Cerebellar nuclear complex (tissue), 1 donor: Measurements from ENCODE around the gene HBG1.
"Not testable (repeated sequence)": the region's sequence is repeated elsewhere in the genome, so short reads cannot be mapped to it uniquely, and the experiment has no call there.

Experiments
- DNase-seq, 2 experiments: peaks; one replicate each; lab custom pipeline; 2025; lab: John Stamatoyannopoulos, UW

The HBG1 gene

DNA sequence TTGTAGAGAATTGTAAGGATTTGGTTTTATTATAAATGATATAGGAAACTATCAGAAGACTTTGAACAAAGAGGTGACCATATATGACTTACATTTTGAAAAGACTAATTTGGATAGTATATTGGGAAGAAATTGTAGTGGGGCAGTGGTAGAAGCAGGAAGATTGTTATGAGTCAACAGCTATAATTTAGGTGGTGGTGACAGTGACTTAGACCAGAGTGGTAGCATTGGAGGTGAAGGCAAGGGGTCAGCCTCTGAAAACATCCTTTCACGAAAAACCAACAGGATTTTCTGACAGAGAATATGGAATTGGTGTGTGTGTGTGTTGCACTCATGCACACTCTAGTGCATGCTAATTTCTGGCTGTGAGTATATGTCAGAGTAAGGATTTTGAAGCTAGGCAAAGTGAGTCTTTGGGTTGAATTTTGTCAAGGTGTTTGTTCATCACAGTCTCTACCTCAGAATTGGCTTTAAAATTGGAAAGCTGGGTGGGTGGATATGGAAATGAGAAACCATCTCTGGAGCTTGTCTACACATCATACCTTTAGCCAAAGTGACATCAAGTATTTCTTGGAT lies 28.2 kb upstream of the HBG1 start:
- no peak for DNase-seq

DNA sequence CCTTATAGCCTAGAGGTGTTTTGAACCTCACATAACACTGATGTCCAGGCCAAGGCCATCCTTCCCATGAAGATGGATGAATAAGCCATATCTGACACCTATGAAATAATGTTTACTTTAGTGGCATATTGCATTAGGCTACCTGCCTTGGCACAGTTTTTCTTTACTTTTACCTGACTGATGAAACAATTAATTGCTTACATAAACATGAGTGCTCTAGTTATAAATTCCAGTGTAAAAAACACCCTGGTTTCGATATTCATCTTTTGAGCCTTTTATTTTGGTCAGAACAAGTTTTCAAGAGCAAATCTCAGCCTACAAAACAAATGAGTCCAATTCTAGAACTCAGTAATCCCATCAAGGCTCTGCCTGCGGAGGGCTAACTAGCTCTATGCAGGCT lies 27.0 kb upstream of the HBG1 start:
- DNase-seq, result no peak

DNA sequence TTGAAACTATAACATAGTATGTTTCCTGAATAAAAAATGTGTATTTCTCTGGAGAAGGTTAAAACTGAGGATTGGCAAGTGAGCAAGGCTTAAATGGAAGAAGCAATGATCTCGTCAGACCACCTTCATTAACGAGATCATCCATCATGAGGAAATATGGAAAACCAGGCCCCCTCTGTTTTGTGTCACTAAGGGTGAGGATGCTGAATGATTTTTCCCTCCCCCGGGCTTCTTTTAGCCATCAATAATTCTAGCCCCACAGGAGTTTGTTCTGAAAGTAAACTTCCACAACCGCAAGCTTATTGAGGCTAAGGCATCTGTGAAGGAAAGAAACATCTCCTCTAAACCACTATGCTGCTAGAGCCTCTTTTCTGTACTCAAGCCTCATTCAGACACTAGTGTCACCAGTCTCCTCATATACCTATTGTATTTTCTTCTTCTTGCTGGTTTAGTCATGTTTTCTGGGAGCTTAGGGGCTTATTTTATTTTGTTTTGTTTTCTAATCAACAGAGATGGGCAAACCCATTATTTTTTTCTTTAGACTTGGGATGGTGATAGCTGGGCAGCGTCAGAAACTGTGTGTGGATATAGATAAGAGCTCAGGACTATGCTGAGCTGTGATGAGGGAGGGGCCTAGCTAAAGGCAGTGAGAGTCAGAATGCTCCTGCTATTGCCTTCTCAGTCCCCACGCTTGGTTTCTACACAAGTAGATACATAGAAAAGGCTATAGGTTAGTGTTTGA lies 25.9 kb upstream of the HBG1 start:
- no peak for DNase-seq

DNA sequence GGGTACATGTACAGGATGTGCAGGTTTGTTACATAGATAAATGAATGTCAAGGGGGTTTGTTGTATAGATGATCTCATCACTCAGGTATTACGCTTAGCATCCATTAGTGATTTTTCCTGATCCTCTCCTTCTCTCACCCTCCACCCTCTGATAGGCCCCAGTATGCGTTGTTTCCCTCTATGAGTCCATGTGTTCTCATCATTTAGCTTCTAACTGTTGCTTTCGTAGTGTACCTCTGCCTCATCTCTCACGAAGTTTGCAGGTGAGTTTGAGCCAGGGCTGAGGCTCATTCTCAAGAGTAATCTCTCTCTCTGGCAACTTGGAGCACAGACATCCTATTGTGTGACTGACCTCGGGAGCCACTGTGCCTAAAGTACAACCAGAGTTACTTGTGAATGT lies 24.7 kb upstream of the HBG1 start:
- no peak for DNase-seq

DNA sequence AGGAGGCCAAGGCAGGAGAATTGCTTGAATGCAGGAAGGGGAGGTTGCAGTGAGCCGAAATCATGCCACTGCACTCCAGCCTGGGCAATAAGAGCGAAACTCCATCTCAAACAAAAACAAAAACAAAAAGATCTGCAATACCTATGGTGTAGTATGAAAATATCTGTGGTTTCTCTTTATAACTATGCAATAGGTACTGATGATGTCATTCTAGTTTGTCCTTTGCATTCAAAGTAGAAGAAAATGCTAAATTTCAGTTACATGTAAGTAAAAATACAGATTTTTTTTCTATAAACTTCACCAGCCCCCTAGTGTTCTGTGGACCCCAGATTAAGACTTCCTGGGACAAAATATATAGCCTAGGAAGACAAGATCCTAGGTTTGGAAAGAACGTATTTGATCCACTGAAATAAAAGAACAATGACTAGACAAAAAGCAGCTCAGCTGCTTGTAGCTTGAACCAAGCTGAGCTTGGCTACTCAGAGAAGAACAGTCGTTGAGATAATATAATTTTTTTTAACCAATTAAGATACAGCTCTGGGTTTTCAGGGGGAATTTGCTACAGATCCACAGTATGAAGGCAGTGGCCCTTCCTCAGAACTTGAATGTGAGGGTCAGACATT lies 22.8 kb upstream of the HBG1 start:
- DNase-seq, result no peak

DNA sequence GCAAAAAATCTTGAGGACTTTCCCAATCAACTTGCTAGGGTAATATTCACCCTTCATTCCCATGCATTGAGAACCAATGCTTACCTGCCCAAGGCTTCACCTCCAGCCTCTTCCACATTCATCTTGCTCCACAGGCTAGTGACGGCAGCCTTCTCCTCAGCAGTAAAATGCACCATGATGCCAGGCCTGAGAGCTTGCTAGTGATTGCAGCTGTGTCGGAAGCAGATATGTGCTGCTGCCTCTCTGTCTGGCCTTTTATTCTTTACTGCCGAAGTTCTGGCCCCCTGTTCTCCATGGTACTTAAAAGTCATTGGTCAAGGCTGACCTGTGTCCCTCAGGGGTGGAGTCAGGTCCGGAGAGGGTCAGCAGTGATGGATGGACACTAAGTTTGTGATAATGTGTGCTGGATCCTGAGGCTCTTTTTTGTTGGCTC lies 20.1 kb upstream of the HBG1 start, which contains the start of gene HBE1:
Gene HBE1 (minus strand): TSS at position 231 of the 433 bp plus-strand sequence. CDS start 55 bp downstream, at position 176.
- DNase-seq, result no peak

DNA sequence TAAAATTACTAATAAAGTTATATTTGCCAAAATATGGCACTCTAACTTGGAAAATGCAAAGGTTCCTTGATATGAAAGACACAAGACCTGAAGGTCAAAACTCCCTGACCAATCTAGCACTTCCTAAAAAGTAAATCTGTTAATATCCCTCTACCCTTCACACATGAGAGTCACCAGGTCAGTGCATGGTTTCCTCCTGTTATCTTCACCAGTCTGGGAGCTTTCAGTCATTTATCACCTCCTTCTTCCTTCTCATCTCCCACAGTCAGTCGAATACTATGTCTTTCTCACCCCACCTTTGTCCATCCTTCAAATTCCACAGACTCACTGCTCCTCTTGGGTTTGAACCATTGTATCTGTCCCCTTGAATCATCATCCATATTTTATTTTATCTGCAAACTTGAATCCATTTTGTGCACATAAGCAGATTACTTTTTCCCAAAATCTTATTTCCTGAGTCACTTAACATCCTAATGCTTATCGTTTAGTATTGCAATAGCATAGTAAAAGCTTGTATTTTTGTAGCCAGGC lies 17.4 kb upstream of the HBG1 start:
- no peak for DNase-seq

DNA sequence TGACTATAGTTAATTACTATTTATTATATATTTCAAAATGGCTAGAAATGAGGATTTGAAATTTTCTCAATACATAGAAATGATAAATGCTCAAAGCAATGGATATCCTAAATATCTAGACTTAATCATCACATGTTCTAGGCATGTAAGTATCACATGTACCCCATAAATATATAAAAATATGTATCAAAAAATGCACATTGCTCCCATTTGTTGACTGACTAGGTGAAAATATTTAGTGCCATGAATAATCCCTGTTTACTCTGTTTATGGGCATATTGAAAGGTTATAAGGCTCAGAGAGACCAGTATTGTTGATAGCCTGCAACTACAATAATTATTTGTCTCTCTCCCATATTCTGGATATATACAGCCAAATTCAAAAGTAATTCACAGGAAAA lies 17.0 kb upstream of the HBG1 start:
- no peak for DNase-seq

DNA sequence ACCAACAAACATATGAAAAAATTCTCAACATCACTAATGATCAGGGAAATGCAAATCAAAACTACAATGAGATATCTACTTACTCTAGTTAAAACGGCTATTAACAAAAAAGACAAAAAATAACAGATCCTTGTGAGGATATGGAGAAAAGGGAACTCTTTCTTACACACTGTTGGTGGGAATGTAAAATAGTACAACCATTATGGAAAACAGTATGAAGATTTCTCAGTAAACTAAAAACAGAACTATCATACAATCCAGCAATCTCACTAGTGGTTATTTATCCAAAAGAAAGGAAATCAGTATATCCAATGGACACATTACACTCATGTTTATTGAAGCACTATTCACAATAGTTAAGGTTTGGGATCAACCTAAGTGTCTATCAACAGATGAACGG lies 16.2 kb upstream of the HBG1 start:
- no peak for DNase-seq

DNA sequence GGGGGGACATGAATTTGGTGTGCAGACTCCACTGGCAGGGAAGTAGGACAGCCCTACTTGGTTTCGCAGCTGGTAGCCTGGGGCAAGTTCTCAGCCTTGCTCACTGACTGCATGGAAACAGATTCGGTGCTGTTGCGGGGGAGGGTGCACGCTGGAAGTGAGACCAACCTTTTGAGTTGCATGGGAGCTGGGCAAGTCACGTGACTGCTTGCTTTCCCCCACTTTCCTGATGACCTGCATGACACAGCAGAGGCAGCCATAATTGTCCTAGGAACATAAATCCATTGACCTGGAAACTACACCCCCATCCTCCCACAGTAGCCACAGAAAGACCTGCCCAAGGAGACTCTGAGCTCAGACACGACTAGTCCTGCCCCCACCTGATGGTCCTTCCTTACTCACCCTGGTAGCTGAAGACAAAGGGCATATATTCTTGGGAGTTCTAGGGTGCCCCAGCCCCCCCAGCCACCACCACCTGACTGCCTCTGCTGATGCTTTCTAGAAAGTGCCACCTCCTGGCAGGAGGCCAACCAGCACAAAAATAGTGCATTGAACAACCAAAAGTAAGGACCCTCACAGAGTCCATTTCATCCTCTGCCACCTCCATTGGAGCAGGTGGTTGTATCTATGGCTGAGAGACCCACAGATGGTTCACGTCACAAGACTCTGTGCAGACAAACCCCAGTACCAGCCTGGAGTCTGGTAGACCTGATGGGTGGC lies 9.0 kb upstream of the HBG1 start:
- DNase-seq, result no peak

DNA sequence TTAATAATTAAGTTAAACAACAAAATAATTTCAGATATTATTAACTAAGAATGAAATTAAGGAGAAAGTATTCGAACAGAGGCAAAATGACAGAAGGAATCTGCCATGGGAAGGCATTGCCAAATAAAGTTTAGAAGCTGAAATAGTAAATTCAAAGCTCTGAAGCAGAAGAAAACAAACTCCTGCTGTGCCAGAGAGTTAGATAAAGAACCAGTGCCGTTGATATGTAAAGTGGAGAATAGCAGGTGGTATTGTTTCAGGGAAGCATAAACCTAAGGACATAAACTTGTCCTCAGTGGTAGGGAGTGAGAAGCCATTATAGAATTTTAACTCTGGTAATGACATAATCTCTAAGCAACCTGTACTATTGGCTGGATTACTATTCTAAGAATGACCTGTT lies 7.6 kb upstream of the HBG1 start:
- DNase-seq, result no peak

DNA sequence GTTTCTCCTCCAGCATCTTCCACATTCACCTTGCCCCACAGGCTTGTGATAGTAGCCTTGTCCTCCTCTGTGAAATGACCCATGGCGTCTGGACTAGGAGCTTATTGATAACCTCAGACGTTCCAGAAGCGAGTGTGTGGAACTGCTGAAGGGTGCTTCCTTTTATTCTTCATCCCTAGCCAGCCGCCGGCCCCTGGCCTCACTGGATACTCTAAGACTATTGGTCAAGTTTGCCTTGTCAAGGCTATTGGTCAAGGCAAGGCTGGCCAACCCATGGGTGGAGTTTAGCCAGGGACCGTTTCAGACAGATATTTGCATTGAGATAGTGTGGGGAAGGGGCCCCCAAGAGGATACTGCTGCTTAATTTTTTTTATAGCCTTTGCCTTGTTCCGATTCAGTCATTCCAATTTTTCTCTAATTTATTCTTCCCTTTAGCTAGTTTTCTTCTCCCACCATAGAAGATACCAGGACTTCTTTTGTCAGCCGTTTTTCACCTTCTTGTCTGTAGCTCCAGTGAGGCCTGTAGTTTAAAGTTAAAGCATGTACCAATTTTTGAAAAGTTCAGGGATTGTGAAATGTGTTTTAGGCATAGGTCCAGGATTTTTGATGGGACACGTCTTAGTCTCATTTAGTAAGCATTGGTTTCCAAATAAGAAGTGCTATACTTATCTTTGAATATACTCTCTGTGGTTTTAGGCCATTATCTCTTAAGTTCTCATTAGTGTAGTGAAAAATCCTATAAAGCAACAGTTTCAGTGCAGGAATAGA lies 5.2 kb upstream of the HBG1 start, which contains the start of gene HBG2:
Gene HBG2 (minus strand): TSS at position 136 of the 768 bp plus-strand sequence. CDS start 53 bp downstream, at position 83.
- not testable (repeated sequence) for DNase-seq

DNA sequence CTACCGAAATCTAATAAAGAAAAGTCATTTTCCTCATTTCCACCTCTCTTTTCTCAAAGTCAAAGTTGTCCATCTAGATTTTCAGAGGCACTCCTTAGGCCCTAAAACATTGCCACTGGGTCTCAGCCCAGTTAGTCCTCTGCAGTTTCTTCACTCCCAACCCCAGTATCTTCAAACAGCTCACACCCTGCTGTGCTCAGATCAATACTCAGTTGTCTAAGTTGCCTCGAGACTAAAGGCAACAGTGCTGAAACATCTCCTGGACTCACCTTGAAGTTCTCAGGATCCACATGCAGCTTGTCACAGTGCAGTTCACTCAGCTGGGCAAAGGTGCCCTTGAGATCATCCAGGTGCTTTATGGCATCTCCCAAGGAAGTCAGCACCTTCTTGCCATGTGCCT lies 4.4 kb upstream of the HBG1 start:
- DNase-seq, result not testable (repeated sequence)

DNA sequence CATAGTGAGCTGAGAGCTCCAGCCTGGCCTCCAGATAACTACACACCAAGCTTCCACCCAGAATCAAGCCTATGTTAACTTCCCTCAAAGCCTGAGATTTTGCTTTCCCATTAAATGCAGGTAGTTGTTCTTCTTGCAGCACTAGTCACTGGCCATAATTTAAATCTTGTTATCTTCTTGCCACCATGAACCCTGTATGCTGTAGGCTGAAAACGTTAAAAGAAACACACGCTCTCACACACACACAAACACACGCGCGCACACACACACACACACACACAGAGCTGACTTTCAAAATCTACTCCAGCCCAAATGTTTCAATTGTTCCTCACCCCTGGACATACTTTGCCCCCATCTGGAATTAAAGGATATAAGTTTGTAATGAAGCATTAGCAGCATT lies 3.8 kb upstream of the HBG1 start:
- not testable (repeated sequence) for DNase-seq

DNA sequence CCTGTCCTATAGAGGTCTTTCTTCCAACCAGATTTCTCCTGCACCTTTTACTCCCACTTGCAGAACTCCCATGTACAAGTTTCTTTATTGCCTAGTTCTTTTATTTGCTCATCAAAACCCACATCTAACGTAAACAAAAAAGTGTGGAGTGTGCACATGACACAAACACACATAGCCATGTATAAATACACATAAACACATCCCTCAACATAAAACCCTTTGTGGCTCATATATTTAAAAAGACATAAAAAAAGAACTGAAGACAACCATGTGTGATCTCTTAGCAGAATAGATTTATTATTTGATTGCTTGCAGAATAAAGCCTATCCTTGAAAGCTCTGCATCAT lies 3.2 kb upstream of the HBG1 start:
- DNase-seq, result no peak

DNA sequence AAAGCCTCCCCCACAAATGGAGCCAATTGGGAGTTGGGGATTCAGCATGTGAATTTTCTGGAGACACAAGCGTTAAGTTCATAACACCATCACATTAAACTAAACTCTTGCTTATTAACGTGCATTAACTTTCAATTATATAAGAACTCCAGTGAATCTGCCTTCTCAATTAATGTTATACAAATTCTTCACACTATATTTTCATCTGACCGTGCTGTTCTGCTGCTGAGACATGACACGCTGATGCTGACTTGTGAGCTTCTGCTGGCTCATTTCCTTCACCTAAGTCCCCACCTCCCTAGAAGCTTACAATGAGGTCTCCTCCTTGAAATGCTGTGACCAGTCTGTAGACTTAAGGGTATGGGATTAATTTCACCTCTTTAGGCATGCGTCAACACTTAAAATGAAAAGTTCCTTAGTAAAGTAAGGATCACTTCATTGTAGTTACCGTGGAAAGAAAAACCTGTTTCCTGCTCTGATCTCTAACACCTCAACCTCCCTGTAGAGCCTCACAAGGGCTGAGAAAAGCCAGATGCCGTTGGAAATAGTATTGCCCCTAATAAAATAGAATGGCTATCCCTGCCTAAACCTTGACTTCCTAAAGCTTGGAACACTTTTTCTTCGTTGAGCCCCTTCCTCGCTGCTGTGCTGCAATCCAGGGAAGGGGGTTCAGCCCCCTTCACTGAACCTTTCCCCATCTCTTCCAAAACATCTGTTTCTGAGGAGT lies 2.7 kb upstream of the HBG1 start:
- DNase-seq, result no peak

DNA sequence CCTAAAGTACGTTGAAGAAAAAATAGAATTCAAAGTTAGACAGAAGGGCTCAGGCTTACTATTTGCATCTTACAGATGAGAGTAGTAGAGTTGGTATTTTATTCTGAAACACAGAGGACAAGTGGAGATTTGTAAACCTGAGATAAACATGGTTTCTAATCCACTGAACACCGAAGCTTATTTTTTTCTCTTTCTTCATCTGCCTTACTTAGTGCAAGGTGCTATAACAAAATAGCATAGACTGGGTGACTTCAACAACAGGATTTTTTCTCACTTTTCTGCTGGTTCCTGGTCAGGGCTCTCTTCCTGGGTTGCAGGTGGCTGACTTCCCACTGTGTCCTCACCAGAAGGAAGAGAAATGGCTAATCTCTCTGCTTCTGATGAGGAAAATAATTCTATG lies 2.1 kb upstream of the HBG1 start:
- no peak for DNase-seq

DNA sequence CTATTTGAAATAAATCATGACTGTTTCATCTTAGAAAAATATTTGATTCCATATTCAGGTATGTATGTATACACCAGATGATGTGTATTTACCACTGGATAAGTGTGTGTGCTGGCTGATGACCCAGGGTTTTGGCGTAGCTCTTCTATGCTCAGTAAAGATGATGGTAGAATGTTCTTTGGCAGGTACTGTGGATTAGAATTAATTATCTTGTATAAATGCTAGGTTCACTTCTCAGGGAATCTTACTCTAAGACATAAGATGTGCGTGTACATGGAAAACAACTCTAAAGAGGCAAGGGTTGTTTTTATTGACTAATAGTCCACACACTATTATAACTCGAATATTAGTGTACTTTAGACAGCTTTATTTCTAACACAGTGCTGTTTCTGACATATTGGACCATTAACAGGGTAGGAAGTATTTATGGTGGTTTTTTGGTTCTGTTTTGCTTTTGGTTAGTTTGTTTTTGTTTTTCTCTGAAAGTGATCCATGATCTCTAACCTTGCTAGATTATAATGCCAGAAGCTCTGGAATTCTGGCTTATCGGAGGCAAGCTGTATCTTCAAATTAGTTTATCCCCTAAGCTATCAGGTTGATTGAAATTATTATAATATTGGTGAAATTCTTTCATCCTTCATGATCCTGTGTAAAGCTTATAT lies 1.0 kb upstream of the HBG1 start:
- no peak for DNase-seq

DNA sequence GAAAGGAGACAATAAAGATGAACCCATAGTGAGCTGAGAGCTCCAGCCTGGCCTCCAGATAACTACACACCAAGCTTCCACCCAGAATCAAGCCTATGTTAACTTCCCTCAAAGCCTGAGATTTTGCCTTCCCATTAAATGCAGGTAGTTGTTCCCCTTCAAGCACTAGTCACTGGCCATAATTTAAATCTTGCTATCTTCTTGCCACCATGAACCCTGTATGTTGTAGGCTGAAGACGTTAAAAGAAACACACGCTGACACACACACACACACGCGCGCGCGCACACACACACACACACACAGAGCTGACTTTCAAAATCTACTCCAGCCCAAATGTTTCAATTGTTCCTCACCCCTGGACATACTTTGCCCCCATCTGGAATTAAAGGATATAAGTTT lies 1.2 kb downstream of the HBG1 start:
- DNase-seq, result not testable (repeated sequence)

DNA sequence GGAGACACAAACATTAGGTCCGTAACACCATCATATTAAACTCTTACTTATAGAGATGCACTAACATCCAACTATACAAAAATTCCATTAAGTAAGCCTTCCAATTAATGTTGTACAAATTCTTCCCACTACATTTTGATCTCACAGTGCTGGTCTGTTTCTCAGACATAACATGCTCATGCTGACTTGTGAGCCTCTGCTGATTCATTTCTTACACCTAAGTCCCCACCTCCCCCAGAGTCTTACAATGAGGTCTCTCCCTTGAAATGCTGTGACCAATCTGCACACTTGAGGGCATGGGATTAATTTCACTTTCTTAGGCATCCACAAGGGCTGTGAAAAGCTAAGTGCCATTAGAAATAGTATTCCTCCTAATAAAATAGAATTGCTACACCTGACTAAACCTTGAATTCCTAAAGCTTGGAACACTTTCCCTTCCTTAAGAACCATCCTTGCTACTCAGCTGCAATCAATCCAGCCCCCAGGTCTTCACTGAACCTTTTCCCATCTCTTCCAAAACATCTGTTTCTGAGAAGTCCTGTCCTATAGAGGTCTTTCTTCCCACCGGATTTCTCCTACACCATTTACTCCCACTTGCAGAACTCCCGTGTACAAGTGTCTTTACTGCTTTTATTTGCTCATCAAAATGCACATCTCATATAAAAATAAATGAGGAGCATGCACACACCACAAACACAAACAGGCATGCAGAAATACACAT lies 2.0 kb downstream of the HBG1 start:
- no peak for DNase-seq
